Tibial nerve (tissue), 3 donors: Measurements from ENCODE around the gene PGRMC2.

Source experiments
- POLR2A ChIP-seq, 2 donors: fragments of 450-650 bp; IDR thresholded peaks; one replicate each; pipeline ENCODE4 v1.6.1; 2017; ENCODE audit warnings: antibody characterized with exemption in 2 of 2, mild to moderate bottlenecking in 2 of 2, moderate library complexity in 2 of 2
- TF ChIP-seq, protein P1 (sequence below), 5 experiments: fragments of 200-600 bp in 3 of 5; fragments of 450-650 bp in 2 of 5; sonication (generic) in 3 of 5; IDR thresholded peaks; one replicate each; pipeline ENCODE4 v1.5.1; 2016 to 2019; ENCODE audit warnings: antibody characterized with exemption in 5 of 5, mild to moderate bottlenecking in 3 of 5, moderate library complexity in 2 of 5

DNA sequence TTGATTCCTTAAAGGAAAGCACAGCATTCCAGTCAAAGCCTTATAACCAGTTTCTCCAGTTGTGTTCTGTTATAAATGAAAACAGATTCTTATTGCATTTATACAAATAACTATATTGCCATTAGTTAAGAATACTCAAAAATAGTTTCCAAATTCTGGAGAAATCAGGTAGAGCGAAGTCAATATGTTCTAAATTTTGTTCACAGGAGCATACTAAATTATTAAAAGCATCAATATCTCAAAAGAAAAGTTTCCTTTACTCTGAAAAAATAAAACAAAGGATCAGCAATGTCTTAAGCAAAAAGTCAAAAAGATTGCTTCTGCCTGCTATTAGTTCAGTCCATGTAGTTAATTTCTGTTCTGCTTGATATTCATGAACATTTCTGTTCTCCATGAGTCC, 39.7 kb downstream of the PGRMC2 start:
- TF ChIP-seq POLR2A (IDR thresholded peaks at IDR 0.05), result no peak
- TF ChIP-seq, protein P1, sequence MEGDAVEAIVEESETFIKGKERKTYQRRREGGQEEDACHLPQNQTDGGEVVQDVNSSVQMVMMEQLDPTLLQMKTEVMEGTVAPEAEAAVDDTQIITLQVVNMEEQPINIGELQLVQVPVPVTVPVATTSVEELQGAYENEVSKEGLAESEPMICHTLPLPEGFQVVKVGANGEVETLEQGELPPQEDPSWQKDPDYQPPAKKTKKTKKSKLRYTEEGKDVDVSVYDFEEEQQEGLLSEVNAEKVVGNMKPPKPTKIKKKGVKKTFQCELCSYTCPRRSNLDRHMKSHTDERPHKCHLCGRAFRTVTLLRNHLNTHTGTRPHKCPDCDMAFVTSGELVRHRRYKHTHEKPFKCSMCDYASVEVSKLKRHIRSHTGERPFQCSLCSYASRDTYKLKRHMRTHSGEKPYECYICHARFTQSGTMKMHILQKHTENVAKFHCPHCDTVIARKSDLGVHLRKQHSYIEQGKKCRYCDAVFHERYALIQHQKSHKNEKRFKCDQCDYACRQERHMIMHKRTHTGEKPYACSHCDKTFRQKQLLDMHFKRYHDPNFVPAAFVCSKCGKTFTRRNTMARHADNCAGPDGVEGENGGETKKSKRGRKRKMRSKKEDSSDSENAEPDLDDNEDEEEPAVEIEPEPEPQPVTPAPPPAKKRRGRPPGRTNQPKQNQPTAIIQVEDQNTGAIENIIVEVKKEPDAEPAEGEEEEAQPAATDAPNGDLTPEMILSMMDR (IDR thresholded peaks at IDR 0.05), result no peak
